Stimulated activated CD8-positive, alpha-beta memory T cell treated with anti-CD3 and anti-CD28 coated beads, Interleukin-4, amount 100 ng/mL, for 1 hour (primary cell): Measurements from ENCODE around the gene SH3RF3.
"Not testable (repeated sequence)": the region's sequence is repeated elsewhere in the genome, so short reads cannot be mapped to it uniquely, and the experiment has no call there.

ENCODE experiments used
- DNase-seq, 2 donors: peaks; one replicate each; pipeline ENCODE4 v3.0.0-alpha.2; 2020; ENCODE audit warnings: low read depth in 2 of 2, low spot score in 1 of 2

SH3RF3 gene

GRCh38 chr2:109155553-109156451, 26.8 kb downstream of the SH3RF3 start:
- DNase-seq, result no peak

- no peak for DNase-seq
Observed at GRCh38 chr2:109157563-109158105, 28.6 kb downstream of the SH3RF3 start.

DNA sequence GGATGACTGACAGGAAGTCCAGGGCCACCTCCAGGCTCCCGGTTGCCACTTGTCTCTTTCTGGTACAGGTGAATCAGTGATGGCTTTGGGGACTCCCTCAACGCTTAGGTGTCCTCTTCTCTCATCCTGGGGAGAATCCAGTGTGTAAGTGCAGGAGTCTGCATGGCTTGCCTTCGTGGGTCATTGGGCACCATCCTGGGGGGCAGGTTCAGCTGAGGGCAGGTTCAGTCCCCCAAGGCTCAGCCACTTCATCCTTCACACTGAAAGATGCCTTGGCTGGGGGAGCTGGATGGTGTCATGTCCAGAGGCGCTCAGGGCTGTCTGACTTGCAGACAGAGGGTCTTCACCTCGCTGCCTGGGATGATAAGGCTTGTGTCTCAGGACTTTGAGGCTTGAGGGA, 29.2 kb downstream of the SH3RF3 start:
- no peak for DNase-seq

DNA sequence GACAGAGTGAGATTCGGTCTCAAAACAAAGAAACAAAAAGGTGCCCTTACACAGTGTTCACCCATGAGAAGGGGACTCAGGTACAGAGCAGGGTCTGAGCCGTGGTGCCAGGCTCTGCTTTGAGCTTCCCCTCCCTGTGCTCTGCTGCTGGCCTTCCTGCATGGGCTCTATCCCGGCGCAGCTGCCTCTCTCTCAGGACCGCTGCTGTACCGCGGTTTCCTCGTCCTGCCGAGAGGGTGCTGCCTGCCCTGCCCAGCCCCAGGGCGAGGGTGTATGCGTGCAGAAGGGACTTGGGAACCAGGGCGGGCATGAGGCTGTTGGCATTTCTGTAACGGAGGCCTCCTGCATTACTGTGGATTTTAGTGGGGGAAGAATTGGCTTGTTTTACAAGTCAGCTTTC, 30.1 kb downstream of the SH3RF3 start:
- DNase-seq, result no peak

GRCh38 chr2:109160714-109161440, 31.9 kb downstream of the SH3RF3 start:
- DNase-seq, result no peak

- DNase-seq, result not testable (repeated sequence)
Observed at GRCh38 chr2:109162367-109162766, 33.4 kb downstream of the SH3RF3 start.

GRCh38 chr2:109162999-109163398, 34.0 kb downstream of the SH3RF3 start:
- no peak for DNase-seq

DNA sequence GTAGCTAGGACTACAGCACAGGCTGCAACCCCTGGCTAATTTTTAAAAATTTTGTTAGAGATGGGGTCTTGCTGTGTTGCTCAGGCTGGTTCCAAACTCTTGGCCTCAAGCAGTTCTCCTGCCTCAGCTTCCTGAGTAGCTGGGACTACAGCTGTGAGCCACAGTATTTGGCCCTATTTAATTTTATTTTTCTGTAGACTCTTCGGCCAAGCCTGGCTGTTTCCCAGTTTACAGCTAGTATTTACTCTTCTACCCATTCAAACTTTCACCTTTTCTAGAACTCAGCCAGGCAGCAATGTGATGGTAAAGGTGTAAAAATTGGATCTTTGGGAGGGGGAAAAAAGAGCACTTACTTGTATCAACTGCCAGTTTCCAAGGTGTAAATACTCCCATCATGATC, 35.3 kb downstream of the SH3RF3 start:
- no peak for DNase-seq

GRCh38 chr2:109164739-109165221, 35.8 kb downstream of the SH3RF3 start:
- no peak for DNase-seq

- no peak for DNase-seq
Observed at GRCh38 chr2:109166811-109167210, 37.8 kb downstream of the SH3RF3 start.

- no peak for DNase-seq
Observed at GRCh38 chr2:109168086-109168485, 39.1 kb downstream of the SH3RF3 start.

DNA sequence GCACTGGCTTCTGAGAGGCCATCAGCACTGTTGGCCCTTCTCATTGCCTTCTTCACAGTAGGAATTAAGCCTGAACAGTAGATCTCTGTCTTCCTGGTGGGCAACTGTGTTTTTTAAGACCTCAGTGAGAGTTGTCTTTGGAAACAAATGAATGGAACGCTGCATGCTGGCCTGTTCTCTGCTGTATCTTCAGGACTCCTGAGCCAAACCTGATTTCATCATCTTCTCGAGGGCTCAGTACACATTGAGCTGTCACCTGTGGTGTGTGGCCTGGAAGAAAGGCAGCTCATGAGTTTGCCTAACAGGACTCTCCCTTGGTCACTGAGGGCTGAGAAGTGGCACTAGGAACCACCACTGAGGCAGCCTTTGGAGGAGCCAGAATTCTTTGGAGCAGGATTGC, 39.7 kb downstream of the SH3RF3 start:
- DNase-seq, result no peak

DNA sequence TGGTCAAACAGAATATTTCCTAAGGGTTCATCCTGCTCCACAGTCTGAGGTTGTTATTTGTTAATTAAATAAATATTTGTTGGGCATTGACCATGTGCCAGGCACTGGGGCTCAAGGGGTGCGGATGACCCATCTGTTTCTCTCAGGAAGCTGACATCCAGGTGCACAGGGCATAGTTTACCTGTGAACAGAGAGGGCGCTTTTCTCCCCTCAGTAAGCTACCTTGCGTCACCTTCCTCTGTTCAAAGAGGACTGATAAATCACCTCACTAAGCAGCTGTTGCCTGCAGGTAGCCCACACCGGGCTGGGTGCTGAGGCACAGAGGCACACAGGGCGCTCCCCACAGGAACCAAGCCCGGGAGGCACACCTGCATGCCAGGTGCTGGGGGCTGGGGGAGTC, 41.6 kb downstream of the SH3RF3 start:
- DNase-seq, result no peak

GRCh38 chr2:109171444-109172334, 42.7 kb downstream of the SH3RF3 start:
- no peak for DNase-seq

GRCh38 chr2:109172556-109173105, 43.6 kb downstream of the SH3RF3 start:
- DNase-seq, result no peak

DNA sequence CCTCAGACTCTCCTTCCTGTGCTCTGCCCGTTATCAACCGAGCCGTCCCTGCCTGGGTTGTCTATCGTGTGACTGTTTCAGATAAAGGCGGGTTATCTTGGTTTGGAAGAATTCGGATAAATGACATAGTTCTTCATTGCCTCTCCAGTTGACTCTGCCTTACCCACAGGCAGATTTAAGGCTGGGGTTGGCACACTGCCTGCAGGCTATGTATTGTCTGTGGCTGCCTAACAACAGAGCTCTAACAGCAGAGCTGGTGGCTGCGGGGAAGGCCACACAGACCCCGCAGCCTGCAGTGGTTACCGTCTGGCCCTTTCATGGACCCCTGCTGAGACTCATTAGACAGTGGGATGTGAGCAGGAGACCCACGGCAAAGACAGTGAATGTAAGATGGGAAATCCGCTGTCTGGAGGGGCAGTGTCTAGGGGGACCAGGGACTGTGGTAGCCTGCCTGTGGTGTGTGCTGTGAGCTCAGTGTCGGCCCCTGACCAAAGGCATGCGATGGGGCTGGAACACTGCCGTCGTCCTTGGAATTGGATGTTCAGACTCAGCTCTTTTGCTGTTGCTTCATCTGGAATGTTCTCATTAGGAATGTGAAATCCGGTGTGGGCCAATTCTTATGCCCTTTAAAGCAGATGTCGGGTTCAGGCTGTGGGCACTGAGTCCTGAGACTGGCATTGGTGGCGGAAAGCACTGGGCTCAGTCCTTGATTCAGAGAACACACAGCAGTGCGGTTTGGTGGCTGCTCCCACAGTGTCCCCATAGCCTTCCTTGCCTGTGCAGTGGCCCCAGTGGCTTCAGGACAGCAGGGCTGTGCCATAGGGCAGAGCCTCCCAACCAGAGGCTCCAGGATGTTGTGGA, 44.5 kb downstream of the SH3RF3 start:
- DNase-seq, result no peak

GRCh38 chr2:109174214-109174613, 45.2 kb downstream of the SH3RF3 start:
- no peak for DNase-seq

GRCh38 chr2:109174626-109175349, 45.8 kb downstream of the SH3RF3 start:
- no peak for DNase-seq

GRCh38 chr2:109175350-109175678, 46.3 kb downstream of the SH3RF3 start:
- DNase-seq, result no peak
